ENCODE data around the gene ETV1.

The ETV1 gene

DNA sequence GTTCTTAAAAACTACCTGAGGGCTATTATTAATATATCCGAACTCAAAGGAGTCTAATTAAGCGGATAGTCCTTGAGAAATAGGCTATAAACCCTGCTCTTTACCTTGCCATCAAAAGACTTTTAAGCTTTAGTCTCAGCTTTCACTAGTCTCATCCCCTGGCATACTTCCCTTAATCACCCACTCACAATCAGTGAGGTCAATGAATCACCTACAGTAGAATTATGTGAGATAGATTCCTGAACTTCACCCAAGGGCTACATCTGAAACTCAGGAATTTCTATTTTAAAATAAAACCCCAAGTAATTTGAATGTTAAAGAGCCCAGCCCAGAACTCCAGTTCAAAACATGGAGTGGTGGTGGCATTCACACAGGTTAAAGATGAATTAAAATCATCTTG lies 108.7 kb downstream of the ETV1 start:
- no peak for DNase-seq (ENCODE audit: low read depth in 1 of 2, low spot score in 1 of 2)

DNA sequence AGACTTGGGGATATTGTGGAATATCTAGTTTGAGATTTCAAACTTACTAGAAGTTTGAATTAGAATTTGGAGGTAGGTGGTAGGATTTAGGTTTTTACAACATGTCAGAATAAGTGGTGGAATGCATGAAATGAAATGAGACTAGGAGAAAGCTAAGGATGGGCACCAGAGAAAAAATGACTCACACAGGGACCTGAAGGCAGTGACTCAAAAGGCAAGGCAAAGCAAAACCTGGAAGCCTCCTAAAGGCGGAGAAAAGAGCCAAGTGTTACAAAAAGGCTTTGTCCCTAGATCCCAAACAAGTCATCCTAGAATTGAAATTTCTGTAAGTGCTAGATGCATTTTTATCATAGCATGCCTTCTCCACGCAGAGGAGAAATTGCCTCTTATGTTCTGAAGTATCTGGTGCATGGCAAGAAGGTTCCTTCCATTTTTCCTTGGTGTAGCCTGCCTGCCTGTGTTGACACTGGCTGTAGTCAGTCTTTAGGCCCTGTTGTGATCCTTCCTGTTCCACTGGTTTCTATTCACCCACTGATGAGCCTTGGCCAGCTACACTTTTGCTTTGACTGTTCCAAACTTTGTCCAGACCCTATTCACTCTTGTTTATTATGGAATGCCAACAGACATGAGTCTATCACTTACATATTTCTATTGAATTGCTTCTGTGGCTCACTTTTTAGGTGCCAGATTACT lies 109.3 kb downstream of the ETV1 start:
- no peak for DNase-seq (ENCODE audit: low read depth in 1 of 2, low spot score in 1 of 2)

DNA sequence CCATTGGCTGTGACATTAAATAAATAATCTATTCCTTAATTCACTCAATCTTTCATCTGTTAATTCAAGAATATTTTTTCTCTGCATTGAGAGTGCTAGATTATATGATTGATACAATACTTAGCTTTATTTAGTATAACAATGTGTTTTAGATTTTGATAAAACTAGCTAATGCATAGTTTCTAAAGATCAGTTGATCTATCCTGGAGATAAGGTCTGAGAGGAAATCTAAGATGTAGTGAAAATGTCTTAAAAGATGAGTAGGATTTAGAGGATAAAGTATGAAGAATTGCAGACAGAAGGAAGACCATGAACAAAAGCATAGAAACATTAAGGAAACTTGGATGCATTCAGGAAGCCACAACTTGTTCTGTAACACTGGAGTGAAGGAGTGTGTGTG lies 110.3 kb downstream of the ETV1 start:
- no peak for DNase-seq (ENCODE audit: low read depth in 1 of 2, low spot score in 1 of 2)

DNA sequence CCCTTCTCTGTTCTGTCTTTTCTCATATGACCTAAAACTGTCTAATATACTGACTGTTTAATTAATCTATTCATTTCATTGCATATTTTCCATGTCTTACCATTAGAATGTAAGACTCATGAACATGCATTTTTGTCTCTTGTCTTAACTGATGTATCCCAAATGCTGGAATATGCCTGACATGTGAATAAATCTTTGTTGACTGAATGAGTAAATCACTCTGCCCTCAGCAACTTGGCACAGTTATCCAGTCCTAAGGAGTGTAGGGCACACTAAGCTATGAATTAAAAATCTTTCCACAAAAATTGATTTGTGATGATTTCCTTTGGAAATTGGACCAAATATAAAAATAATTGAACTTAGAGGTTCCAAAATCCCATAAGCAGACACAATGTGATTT lies 111.3 kb downstream of the ETV1 start:
- DNase-seq (ENCODE audit: low read depth in 1 of 2, low spot score in 1 of 2): no peak

DNA sequence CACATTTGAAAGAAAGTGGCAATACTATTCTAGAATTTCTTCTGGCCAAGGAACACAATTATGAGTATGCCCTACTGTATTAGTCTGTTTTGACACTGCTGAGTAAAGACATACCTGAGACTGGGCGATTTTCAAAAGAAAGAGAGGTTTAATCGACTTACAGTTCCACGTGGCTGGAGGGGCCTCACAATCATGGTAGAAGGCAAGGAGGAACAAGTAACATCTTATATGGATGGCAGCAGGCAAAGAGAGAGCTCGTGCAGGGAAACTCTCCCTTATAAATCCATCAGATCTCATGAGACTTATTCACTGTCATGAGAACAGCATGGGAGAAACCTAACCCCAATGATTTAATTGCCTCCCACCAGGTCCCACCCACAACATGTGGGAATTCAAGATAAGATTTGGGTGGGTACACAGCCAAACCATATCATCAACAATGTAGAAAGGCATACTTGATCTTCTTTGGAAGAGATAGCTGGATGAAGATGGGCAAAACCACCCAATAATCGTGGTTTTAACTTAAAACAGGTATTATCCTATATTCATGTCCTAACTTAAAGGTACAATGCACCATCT lies 113.9 kb downstream of the ETV1 start:
- DNase-seq (ENCODE audit: low read depth in 1 of 2, low spot score in 1 of 2): no peak

DNA sequence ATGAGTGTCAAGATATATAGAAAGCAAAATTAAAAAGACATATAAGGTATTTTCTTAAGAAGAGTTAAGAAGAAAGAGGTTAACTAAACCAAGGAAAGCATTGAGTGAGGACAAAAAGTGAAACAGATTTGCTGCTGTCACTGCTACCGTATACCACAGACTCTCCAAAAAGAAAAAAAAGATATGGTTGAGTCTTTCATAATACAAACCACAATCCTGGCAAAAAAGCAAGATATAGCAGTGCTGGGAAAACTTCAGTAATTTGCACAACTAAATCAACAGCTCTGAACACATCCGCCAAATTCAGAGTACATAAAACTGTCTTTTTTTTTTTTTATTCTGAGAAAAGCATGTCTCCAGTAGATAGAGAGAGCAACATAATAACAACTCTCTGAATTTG lies 114.7 kb downstream of the ETV1 start:
- DNase-seq (ENCODE audit: low read depth in 1 of 2, low spot score in 1 of 2): no peak

DNA sequence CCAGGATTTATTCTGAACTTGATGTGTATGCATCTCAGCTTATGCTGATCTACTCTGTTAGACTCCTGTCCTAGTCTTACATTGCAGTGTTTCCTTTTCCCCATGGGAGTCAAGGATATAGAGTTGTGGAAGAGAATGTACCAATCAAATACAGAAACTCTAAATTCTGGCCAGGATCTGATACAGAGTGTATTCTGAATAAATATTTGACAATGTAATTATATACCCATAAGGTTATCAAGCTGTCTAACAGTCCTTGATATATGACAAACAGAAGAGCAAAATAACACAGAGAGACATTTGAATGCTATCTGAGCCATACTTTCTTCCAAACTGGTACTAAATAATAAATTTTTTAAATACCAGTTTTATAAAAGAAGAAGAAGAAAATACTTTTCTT lies 116.8 kb downstream of the ETV1 start:
- DNase-seq (ENCODE audit: low read depth in 1 of 2, low spot score in 1 of 2): no peak

DNA sequence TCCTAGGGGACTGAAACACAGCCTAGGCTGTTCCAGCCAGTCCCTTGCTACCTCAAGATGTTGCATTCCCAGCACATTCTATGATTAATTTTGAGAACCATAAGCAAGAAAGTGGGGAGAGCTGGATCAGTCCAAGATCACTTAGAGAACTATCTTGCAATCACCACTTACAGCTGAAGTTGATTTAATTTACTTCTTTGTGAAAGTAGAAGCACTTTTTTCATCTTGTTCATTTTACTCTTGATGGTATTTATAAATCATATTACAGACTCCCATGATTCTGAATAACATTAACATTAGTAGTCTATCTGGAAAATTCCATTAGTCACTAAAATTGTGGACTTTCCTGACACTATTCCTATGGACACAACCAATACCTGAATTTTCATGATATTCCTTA lies 118.5 kb downstream of the ETV1 start:
- DNase-seq (ENCODE audit: low read depth in 1 of 2, low spot score in 1 of 2): no peak

DNA sequence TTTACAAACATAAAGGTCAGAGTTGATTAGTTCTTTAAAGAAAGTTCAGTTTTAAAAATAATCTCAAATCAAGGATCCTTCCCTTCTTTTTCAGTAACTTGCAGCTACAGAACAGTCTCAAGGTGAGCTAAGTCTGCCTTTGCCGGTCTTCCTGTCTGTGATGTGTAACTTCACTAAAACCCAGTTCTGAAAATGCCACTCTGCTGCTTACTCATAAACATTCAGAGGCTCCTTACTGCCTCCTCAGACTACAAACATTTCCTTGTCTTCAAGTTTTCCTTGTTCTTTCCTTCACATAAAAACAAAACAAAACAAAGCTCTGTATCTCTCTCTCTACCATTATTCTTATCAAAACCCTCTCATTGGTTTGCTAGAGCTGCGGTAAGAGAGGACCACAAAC lies 128.7 kb downstream of the ETV1 start:
- no peak for DNase-seq (ENCODE audit: low read depth in 1 of 2, low spot score in 1 of 2)

DNA sequence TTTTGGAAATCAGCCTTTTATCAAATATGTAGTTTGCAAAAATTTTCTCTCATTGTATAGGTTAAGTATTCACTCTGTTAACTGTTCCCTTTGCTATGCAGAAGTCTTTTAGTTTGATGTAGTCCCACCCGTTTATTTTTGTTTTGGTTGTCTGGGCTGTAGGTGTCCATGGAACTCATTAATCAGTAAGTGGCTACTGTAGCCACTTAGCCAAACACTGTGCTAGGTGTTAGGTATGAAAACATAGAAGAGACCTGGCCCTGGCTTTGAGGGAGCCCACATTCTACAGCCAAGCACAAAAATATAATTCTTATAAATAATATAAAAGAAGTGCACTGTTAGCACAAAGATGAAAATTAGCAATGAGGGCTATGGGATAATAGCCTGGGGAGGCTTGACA lies 133.5 kb downstream of the ETV1 start:
- DNase-seq (ENCODE audit: low read depth in 1 of 2, low spot score in 1 of 2): no peak

DNA sequence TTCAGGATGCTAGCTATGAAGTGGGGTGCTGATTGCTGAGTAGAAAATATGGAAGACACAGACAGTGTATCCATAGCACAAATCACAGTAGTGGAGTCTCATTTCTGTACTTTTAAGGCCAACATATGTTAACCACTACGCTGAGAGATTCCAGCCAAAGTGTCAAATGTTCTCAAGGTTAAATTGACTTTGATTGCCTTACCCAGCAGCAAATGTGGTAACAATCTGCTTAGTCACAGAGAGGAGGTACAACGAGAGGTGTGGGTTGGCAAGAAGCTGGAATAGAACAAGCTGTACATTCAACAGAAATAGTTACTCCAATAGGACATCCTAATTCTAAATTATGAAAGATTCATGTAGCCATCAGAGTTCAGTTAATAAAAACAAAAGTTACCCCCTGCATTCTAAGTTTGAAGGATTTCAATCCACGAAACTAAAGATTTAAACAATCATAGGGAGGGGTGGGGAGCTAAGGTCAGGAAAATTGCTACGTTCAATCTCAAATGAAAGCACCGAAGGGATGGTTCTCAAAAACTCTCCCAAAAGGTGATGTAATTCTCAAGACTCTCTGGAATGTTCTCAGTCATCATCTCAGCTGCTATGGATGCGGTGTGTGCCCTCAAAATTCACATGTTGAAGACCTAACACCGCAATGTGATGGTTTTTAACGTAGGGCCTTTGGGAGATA lies 137.0 kb downstream of the ETV1 start:
- no peak for DNase-seq (ENCODE audit: low read depth in 1 of 2, low spot score in 1 of 2)

DNA sequence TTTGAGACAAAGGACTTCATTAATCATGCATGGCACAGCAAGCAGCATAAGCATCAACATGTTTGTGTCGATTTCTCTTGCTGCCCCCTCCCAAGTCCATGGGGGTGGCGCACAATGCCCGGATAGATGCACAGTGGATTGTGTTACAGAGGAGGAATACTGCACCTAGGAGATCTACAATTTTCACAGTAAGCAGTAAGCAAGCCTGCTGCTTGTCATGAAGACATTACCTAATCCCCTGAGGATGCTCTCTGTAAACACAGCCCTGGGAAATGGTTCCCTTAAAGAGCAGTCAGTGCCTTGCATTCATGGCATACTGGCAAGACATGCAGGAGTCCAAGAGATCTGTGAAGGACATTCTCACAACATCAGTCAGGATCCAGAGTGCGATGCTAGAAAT lies 137.7 kb downstream of the ETV1 start:
- DNase-seq (ENCODE audit: low read depth in 1 of 2, low spot score in 1 of 2): no peak

DNA sequence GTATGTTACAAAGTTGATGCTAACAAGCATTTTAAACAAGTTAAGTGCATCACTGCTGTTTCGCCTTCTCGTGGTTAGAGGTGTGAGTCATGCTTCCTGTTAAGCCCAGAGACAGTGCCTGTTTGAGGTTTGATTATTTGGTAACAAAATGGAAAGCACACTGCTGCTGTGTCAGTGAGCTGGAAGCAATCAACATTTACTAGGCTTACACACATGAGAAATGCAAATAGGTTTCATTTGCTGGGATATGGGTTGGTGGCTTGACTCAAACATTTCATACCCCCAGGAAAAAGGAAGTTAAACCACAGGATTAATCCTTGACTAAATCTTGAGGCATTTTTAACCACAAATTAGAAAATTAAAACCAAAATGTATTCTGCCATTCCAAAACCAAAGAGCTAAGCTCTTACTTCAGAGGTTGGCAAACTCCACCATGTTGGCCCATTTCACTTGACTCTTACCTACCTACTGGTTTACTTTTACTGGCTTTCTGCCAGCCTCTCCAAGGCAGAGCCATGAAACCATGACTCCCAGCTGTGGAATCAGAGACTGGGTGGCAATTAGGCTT lies 139.2 kb downstream of the ETV1 start:
- peak in 1 of 2 donors; percentile 32 for DNase-seq (ENCODE audit: low read depth in 1 of 2, low spot score in 1 of 2)

DNA sequence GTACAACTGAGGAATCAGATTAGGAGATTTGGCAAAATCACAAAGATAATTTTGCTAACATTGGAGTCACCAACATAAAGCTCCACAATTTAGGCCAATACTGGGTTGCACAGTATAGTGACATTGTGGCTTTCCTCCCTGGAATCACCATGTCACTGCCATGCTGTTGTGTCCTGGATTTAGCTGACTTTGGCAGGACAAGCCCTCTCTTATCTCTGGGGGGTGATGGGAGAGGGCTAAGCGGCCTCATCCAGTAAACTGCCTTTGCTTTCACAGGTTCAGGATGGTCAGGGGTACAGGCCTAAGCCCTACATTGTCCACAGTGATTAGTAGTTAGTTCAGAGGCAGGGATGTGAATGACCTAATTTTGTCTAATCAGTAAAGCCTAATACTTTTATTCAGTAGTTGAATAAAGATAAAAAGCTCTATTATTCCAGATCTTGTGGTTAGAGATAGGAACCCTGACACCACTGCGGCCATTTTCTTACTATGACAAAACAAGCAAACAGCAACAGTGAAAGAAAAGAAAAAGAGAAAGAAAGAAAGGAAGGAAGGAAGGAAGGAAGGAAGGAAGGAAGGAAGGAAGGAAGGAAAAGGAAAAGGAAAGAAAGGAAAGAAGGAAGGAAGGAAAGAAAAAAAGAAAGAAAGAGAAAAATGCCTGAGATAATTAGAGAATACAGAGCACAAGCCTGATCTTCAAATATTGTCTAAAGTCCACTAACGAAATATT lies 140.1 kb downstream of the ETV1 start:
- DNase-seq (ENCODE audit: low read depth in 1 of 2, low spot score in 1 of 2): no peak

DNA sequence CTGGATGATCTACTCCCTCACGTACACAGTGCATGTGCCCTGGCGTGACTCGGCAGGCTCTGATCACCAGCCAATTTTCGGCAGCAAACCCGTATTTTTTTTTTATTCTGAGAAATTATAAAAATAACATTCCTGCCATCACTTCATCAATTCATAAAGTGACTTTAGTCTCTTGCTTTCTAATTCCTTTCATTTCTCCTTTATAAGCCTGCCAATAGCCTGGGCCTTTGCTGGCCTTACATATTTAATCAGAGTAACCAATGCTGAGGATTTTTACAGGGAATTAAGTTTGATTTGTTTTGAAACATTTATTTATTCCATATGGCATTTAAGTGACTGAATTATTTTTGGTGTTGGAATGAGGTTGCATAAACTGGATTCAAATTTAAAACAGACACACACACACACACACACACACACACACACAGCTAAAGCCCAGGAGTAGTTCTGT lies 140.8 kb downstream of the ETV1 start:
- DNase-seq (ENCODE audit: low read depth in 1 of 2, low spot score in 1 of 2): no peak

DNA sequence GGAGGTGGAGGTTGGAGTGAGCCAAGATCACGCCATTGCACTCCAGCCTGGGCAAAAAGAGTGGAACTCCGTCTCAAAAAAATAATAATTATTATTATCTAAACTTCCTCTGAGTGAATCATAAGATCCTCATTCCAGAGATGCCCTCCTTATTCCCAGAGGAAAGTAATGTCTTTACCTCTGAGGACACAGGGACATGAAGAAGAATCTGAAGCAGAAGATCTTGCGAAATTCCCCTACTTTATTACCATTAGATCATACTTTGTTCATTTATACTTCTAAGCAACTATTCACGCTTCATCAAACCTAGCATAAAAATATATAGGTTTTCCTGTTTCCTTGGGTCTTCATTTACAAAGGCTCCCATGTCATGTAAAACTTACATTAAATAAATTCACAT lies 143.1 kb downstream of the ETV1 start:
- no peak for DNase-seq (ENCODE audit: low read depth in 1 of 2, low spot score in 1 of 2)

DNA sequence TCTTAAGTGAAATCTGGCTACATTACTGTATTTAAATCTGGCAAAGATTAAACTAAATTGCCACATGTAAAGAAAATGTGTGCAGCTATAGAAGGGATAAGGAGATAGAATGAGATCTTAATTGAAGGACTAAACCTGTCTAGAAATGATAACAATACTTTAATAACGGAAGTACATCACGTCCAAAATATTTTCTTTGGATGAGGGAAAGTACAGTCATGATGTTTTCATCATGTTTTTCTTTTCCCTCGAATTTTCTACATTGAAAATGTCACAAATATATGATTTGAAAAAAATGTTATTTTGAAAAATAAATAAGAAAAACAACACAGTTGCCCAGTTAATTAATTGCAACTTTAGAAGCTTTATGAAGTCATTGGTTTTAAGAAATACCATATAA lies 143.9 kb downstream of the ETV1 start:
- DNase-seq (ENCODE audit: low read depth in 1 of 2, low spot score in 1 of 2): no peak

DNA sequence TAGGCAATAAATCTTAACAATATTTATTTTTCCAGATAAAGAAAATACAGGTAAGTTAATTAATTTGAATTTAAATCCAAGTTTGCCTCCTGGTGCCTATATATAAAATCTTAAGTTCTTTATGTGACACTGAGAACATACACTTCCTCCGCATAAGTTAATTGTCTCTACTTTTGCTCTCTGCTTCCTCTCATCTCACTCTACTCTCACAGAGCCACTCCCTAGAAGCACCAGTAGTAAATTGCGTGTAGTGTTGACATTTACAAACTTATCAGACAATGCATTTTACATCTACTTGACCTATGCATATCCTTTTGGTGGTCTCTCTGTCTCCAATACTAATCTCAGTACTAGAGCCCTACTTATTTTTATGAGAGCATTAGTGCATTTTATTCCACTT lies 144.5 kb downstream of the ETV1 start:
- no peak for DNase-seq (ENCODE audit: low read depth in 1 of 2, low spot score in 1 of 2)

DNA sequence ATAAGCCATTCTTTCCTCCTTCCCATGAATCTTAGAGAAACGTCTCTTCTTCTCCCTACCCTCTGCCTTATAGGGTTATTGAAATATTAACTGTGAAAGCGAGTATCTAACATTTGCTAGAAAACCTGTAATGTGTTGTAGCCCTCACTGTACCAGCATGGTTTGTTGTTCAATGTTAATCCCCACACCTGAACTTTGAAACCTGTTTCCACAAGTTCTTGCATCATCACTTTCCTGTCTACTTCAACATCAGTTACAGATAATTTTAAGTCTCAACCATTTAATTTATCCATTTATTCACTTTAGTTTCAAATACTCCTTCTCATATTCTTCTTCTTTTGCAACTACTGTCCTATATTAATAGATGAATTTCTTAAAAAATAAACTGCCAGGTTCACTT lies 148.2 kb downstream of the ETV1 start:
- DNase-seq (ENCODE audit: low read depth in 1 of 2, low spot score in 1 of 2): no peak
